Gastrocnemius medialis (tissue), 4 donors: Measurements from ENCODE around the gene PSAPL1. TPM values are rescaled to one million over a fixed set of nuclear protein-coding genes. Genes with fewer than 3 reads are reported as not detected.
"Not testable (repeated sequence)": the region's sequence is repeated elsewhere in the genome, so short reads cannot be mapped to it uniquely, and the experiment has no call there.

Experiments
- ATAC-seq, 2 donors: fragments of 150-250 bp; one replicate each; pipeline ENCODE4 v1.9.1; 2016
- DNase-seq, 2 donors: peaks; one replicate each; pipeline ENCODE4 v3.0.0-alpha.2; 2019
- H3K27ac ChIP-seq, 4 donors: fragments of 200-600 bp; sonication (generic); 1 replicate in 1 of 4; 2 replicates in 3 of 4; pipeline ENCODE4 v1.5.1; 2016 to 2018; ENCODE audit warnings: mild to moderate bottlenecking in 2 of 4, moderate library complexity in 1 of 4
- H3K27me3 ChIP-seq, 3 donors: fragments of 200-600 bp; sonication (generic) in 2 of 3; 1 replicate in 1 of 3; 2 replicates in 2 of 3; pipeline versions ENCODE4 v1.5.1 to v1.6.0; 2016 to 2019; ENCODE audit warnings: mild to moderate bottlenecking in 1 of 3, moderate library complexity in 1 of 3
- H3K36me3 ChIP-seq, 2 donors: fragments of 200-600 bp; sonication (generic) in 1 of 2; one replicate each; pipeline ENCODE4 v1.5.1; 2017 to 2018
- H3K4me1 ChIP-seq, 2 donors: fragments of 200-600 bp; sonication (generic) in 1 of 2; one replicate each; pipeline ENCODE4 v1.5.1; 2016 to 2017; ENCODE audit warnings: mild to moderate bottlenecking in 2 of 2
- H3K4me3 ChIP-seq, 4 donors: fragments of 200-600 bp; sonication (generic) in 3 of 4; 1 replicate in 1 of 4; 2 replicates in 3 of 4; pipeline ENCODE4 v1.5.1; 2016 to 2019; ENCODE audit warnings: mild to moderate bottlenecking in 2 of 4
- H3K9me3 ChIP-seq, 3 donors: fragments of 200-600 bp; sonication (generic) in 2 of 3; 1 replicate in 1 of 3; 2 replicates in 2 of 3; pipeline ENCODE4 v1.5.1; 2016 to 2019
- POLR2A ChIP-seq, 2 donors: fragments of 450-650 bp; IDR thresholded peaks; one replicate each; pipeline ENCODE4 v1.6.1; 2017; ENCODE audit warnings: antibody characterized with exemption in 2 of 2, mild to moderate bottlenecking in 2 of 2, moderate library complexity in 2 of 2
- in situ Hi-C, 4 donors: fragments of 200-750 bp; cut with MboI; loops; one replicate each; pipeline versions ENCODE4 v1.15.0 to v1.8.0; 2017; ENCODE audit warnings: low sequenced_read_pairs in 4 of 4
- intact Hi-C: fragments of 100-400 bp; cut with DNase I; formaldehyde crosslinking; loops from one replicate; pipeline ENCODE4 v1.15.1; 2023; ENCODE audit warnings: low total_unique reads
- total RNA-seq, 4 donors: library from RNA; depleted of rRNA; stranded (reverse); fragments of >200 nt; gene quantifications; one replicate each; pipeline versions ENCODE4 v1.1.0 to v1.2.3, GENCODE V29; 2016
- TF ChIP-seq, protein P1 (sequence below), 5 experiments: fragments of 450-650 bp in 3 of 5; fragments of 200-600 bp in 2 of 5; sonication (generic) in 2 of 5; IDR thresholded peaks in 4 of 5; conservative IDR thresholded peaks in 1 of 5; 1 replicate in 4 of 5; 2 replicates in 1 of 5; pipeline ENCODE4 v1.5.1; 2016 to 2019; ENCODE audit warnings: antibody characterized with exemption in 5 of 5, mild to moderate bottlenecking in 3 of 5, moderate library complexity in 3 of 5

PSAPL1 gene
- total RNA-seq, 4 donors from 2014 or later = not detected

DNA sequence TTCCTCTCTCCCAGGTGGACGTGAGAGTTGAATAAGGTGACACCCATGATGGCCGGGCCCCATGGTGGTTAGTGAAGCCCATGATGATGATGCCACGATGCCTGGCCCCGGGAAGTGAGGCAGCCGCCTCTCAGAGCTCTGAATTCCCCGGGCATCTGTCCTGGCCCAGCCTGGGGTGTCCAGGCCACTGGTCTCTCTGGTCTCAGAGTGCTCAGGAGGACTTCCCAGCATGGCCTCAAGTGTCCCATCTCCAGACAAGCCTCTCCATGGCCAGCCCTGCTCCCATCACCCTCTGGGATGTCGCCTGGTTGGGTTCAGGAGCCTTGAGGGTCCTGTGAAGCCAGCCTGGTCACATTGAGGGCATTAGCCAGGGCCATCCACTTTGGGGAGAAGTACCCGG is 24.7 kb upstream of the PSAPL1 start:
- no peak for ATAC-seq
- TF ChIP-seq POLR2A (IDR thresholded peaks at IDR 0.05) = no peak
- TF ChIP-seq, protein P1, sequence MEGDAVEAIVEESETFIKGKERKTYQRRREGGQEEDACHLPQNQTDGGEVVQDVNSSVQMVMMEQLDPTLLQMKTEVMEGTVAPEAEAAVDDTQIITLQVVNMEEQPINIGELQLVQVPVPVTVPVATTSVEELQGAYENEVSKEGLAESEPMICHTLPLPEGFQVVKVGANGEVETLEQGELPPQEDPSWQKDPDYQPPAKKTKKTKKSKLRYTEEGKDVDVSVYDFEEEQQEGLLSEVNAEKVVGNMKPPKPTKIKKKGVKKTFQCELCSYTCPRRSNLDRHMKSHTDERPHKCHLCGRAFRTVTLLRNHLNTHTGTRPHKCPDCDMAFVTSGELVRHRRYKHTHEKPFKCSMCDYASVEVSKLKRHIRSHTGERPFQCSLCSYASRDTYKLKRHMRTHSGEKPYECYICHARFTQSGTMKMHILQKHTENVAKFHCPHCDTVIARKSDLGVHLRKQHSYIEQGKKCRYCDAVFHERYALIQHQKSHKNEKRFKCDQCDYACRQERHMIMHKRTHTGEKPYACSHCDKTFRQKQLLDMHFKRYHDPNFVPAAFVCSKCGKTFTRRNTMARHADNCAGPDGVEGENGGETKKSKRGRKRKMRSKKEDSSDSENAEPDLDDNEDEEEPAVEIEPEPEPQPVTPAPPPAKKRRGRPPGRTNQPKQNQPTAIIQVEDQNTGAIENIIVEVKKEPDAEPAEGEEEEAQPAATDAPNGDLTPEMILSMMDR (IDR thresholded peaks at IDR 0.05 in 4 of 5, conservative IDR thresholded peaks at IDR 0.05 in 1 of 5) = no peak
- intact Hi-C loops = no loop called here
- H3K27ac ChIP-seq = no peak overlapping the region
- peaks cover 19 to 22% (median 22%) of the 10 kb centered on the region in 3 donors for H3K27me3 ChIP-seq
- H3K9me3 ChIP-seq = no peaks in the 10 kb centered on the region
- in situ Hi-C loops = no loop called here
- no peaks in the 10 kb centered on the region for H3K36me3 ChIP-seq
- no peak overlapping the region for H3K4me3 ChIP-seq
- no peak for DNase-seq
- no peaks in the 10 kb centered on the region for H3K4me1 ChIP-seq

DNA sequence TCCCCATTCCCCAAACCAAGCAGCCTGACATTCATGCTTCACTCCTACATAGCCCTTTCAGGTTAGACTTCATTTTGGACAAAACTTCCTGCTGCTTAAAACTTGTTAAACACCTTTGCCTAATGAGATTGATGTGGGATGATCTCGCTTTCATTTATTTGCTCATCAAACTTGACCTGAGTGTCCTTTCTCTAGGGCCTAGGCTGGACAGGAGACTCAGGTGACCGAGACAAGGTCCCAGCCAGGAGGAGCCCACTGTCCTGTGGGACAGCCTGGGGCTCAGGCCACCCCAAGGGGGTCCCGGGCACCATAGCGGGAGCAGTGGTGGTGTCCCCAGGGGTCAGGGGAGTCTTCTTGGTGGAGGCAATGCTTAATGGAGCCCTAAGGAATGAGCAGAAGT is 23.7 kb upstream of the PSAPL1 start:
- Histone ChIP-seq H3K9me3 (no peaks in the 10 kb centered on the region), H3K4me3 (no peak overlapping the region), H3K27me3 (peaks cover 15 to 19% (median 16%) of the 10 kb centered on the region in 3 donors), H3K36me3 (no peaks in the 10 kb centered on the region), H3K4me1 (no peaks in the 10 kb centered on the region), H3K27ac (no peak overlapping the region)
- in situ Hi-C loops = no loop called here
- no peak for ATAC-seq
- no peak for DNase-seq
- TF ChIP-seq, protein P1 (IDR thresholded peaks at IDR 0.05 in 4 of 5, conservative IDR thresholded peaks at IDR 0.05 in 1 of 5) = no peak
- TF ChIP-seq POLR2A (IDR thresholded peaks at IDR 0.05) = no peak
- intact Hi-C loops = no loop called here

DNA sequence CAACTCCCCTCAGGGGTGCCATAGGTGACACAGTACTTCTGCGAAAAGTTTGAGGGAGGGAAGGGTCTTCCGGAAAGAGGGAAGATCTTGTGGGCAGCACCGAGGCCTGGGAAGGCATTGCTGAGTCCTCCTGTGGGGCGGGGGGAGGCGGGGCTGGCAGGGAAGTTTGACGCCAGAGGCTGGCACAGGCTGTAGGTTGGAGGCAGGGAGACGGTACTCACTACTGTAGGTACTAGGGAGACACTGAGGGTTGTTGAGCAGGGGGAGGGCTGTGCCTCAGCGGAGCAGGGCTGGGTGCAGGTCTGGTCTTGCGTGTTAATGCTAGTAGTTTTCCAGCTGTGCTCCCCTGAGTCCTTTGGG is 23.3 kb upstream of the PSAPL1 start:
- intact Hi-C loops (no loop called here), in situ Hi-C loops (no loop called here)
- H3K27me3 ChIP-seq = peaks cover 15 to 19% (median 16%) of the 10 kb centered on the region in 3 donors
- TF ChIP-seq POLR2A (IDR thresholded peaks at IDR 0.05) = no peak
- TF ChIP-seq, protein P1 (IDR thresholded peaks at IDR 0.05 in 4 of 5, conservative IDR thresholded peaks at IDR 0.05 in 1 of 5) = no peak
- DNase-seq (no peak), ATAC-seq (no peak)
- no peaks in the 10 kb centered on the region for H3K36me3 ChIP-seq
- no peaks in the 10 kb centered on the region for H3K9me3 ChIP-seq
- H3K4me3 ChIP-seq = no peak overlapping the region
- no peak overlapping the region for H3K27ac ChIP-seq
- no peaks in the 10 kb centered on the region for H3K4me1 ChIP-seq

DNA sequence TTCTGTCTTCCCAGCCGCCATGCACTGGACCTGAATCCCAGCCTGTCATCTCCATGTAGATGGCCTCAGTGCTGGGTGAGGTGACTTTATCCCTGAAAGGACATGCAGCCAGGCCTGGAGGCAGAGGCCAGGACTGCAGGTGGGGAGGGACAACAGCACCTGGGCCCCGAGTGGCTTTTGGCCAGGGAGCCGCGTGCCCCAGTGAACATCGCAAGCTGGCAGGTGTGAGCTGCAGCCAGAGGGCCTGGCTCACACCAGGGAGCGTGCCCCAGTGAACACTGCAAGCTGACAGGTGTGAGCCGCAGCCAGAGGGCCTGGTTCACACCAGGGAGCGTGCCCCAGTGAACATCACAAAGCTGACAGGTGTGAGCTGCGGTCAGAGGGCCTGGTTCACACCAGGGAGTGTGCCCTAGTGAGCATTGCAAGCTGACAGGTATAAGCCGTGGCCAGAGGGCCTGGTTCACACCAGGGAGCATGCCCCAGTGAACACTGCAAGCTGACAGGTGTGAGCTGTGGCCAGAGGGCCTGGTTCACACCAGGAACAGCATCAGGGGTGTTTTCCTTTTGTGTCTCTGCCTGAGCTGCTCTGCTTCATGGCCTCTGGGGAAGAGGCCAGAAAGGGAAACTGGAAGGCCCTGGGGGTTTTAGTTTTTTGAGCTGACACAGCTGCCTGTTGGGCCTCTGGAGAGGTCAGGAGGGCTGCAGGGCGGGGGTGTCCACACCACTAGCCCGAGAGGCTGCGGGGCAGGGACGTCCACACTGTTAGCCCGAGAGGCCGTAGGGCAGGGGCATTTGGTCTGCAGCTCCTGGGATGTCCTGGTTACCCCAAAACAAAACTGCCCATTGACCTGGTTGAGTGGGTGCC is 22.7 kb upstream of the PSAPL1 start:
- TF ChIP-seq, protein P1 (IDR thresholded peaks at IDR 0.05 in 4 of 5, conservative IDR thresholded peaks at IDR 0.05 in 1 of 5) = no peak
- no peak for TF ChIP-seq POLR2A (IDR thresholded peaks at IDR 0.05)
- DNase-seq = no peak
- Histone ChIP-seq H3K4me3 (no peak overlapping the region), H3K9me3 (no peaks in the 10 kb centered on the region), H3K27ac (no peak overlapping the region), H3K36me3 (no peaks in the 10 kb centered on the region), H3K27me3 (peaks cover 12 to 17% (median 16%) of the 10 kb centered on the region in 3 donors), H3K4me1 (no peaks in the 10 kb centered on the region)
- intact Hi-C loops (no loop called here), in situ Hi-C loops (no loop called here)
- ATAC-seq = no peak

DNA sequence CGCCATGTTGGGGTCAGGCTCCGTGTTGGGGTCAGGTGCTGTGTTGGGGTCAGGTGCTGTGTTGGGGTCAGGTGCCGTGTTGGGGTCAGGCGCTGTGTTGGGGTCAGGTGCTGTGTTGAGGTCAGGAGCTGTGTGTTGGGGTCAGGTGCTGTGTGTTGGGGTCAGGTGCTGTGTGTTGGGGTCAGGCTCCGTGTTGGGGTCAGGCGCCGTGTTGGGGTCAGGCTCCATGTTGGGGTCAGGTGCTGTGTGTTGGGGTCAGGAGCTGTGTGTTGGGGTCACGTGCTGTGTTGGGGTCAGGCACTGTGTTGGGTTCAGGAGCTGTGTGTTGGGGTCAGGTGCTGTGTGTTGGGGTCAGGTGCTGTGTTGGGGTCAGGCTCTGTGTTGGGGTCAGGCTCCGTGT is 18.1 kb upstream of the PSAPL1 start:
- H3K36me3 ChIP-seq, H3K4me3 ChIP-seq, H3K27ac ChIP-seq, intact Hi-C loops, DNase-seq, H3K4me1 ChIP-seq, ATAC-seq, in situ Hi-C loops, H3K9me3 ChIP-seq, H3K27me3 ChIP-seq: not testable (repeated sequence)
